D341Med (cell line): ENCODE data around the gene DNAJB1.

Experiments used
- DNase-seq: peaks from one replicate; pipeline ENCODE4 v3.0.0; 2012; ENCODE audit warnings: low spot score

The DNAJB1 gene

GRCh38 chr19:14496029-14496833 lies 22.0 kb downstream of the DNAJB1 start, which contains the start of gene GIPC1:
GIPC1 (minus strand) TSS chr19:14496127; CDS start chr19:14482976, 13,151 bp downstream.
- DNase-seq, result peak; percentile 100

GRCh38 chr19:14495672-14496028 lies 22.5 kb downstream of the DNAJB1 start:
- no peak for DNase-seq

GRCh38 chr19:14494910-14495671 lies 23.1 kb downstream of the DNAJB1 start:
- DNase-seq, result no peak

GRCh38 chr19:14494411-14494810 lies 23.8 kb downstream of the DNAJB1 start:
- DNase-seq, result no peak

- DNase-seq, result no peak
These were observed 25.4 kb downstream of the DNAJB1 start for GRCh38 chr19:14492756-14493337.

- DNase-seq, result no peak
These were observed 30.6 kb downstream of the DNAJB1 start for GRCh38 chr19:14487370-14488125.

GRCh38 chr19:14482172-14482941 lies 35.8 kb downstream of the DNAJB1 start:
- DNase-seq, result no peak

- no peak for DNase-seq
These were observed 37.5 kb downstream of the DNAJB1 start for GRCh38 chr19:14480700-14481079.

- DNase-seq, result peak; percentile 88
These were observed 38.1 kb downstream of the DNAJB1 start for GRCh38 chr19:14479975-14480699.

- no peak for DNase-seq
These were observed 38.8 kb downstream of the DNAJB1 start for GRCh38 chr19:14479309-14479974.

- no peak for DNase-seq
These were observed 40.1 kb downstream of the DNAJB1 start for GRCh38 chr19:14478113-14478545.

- DNase-seq, result no peak
These were observed 40.6 kb downstream of the DNAJB1 start for GRCh38 chr19:14477418-14478112.

GRCh38 chr19:14476673-14477401 lies 41.4 kb downstream of the DNAJB1 start:
- DNase-seq, result peak; percentile 42

- DNase-seq, result no peak
These were observed 41.9 kb downstream of the DNAJB1 start for GRCh38 chr19:14476327-14476672.

GRCh38 chr19:14475251-14476073 lies 42.7 kb downstream of the DNAJB1 start, which contains the start of gene PTGER1:
PTGER1 (minus strand) TSS chr19:14475354; CDS start chr19:14474320, 1,034 bp downstream.
- peak; percentile 68 for DNase-seq

GRCh38 chr19:14474827-14475226 lies 43.4 kb downstream of the DNAJB1 start:
- DNase-seq, result no peak

- peak; percentile 48 for DNase-seq
These were observed 44.1 kb downstream of the DNAJB1 start for GRCh38 chr19:14473978-14474578.
